ENCODE data around the gene TMEM132C. TPM values are rescaled to one million over a fixed set of nuclear protein-coding genes. Genes with fewer than 3 reads are reported as not detected.

The TMEM132C gene
- total and polyA plus RNA-seq, 2 of the 8 experiments (the other 6 are each of a cell fraction or from before 2014, with no cell fraction given), result 0.23 to 0.76 TPM

GRCh38 chr12:128707488-128707887, 440.5 kb downstream of the TMEM132C start:
- Histone ChIP-seq H3K23me2 (ENCODE audit: low read depth, low read length) (no peaks in the 10 kb centered on the region), H2AK5ac (ENCODE audit: low read depth, low read length) (no peak overlapping the region), H4K5ac (ENCODE audit: insufficient read length, low read depth, low read length) (no peak overlapping the region), H3K27ac (ENCODE audit: low read depth, low read length) (no peak overlapping the region), H4K8ac (ENCODE audit: extremely low read depth, insufficient read depth, low read length) (no peak overlapping the region), H2BK15ac (ENCODE audit: low read length) (no peak overlapping the region), H4K20me1 (replicated peaks in 1 of 2; ENCODE audit: control insufficient read depth in 1 of 2, insufficient read depth in 2 of 2, low read length in 2 of 2) (no peaks in the 10 kb centered on the region), H2BK120ac (replicated peaks; ENCODE audit: low read depth, low read length) (no peak overlapping the region), H3K36me3 (ENCODE audit: control insufficient read depth in 2 of 4, insufficient read depth in 4 of 4, low read length in 3 of 4) (no peaks in the 10 kb centered on the region), H3K79me1 (ENCODE audit: low read depth, low read length) (no peaks in the 10 kb centered on the region), H3K9me3 (ENCODE audit: insufficient read depth in 2 of 2, low read depth in 1 of 2, low read length in 1 of 2) (no peaks in the 10 kb centered on the region), H2BK20ac (ENCODE audit: low read length) (no peak overlapping the region), H2BK5ac (ENCODE audit: low read depth, low read length) (no peak overlapping the region), H3K18ac (ENCODE audit: extremely low read depth, low read length) (no peak overlapping the region), H3K27me3 (replicated peaks in 1 of 4; ENCODE audit: control insufficient read depth in 3 of 4, extremely low read depth in 1 of 4, insufficient read depth in 3 of 4, low read length in 3 of 4) (no peaks in the 10 kb centered on the region), H3K56ac (replicated peaks; ENCODE audit: insufficient read length, low read depth, low read length) (no peak overlapping the region), H2AFZ (ENCODE audit: low read length) (no peak overlapping the region), H3K4ac (replicated peaks; ENCODE audit: insufficient read length, low read depth, low read length) (no peak overlapping the region), H3K14ac (ENCODE audit: insufficient read length) (no peak overlapping the region), H4K91ac (replicated peaks; ENCODE audit: insufficient read length, low read length) (no peak overlapping the region), H3K4me3 (ENCODE audit: extremely low read depth in 1 of 4, insufficient read depth in 2 of 4, low read depth in 3 of 4, low read length in 4 of 4) (no peak overlapping the region), H3K79me2 (ENCODE audit: control insufficient read depth in 1 of 2, insufficient read depth in 2 of 2, low read length in 2 of 2) (no peaks in the 10 kb centered on the region), H3K4me2 (ENCODE audit: insufficient read depth in 1 of 2, low read depth in 2 of 2, low read length in 2 of 2) (no peak overlapping the region), H2BK12ac (ENCODE audit: low read depth, low read length) (no peak overlapping the region), H3K4me1 (replicated peaks in 1 of 4; ENCODE audit: control insufficient read depth in 3 of 4, insufficient read depth in 4 of 4, low read length in 3 of 4) (peaks cover 0 to 2% (median under 1%) of the 10 kb centered on the region in 4 experiments; a peak in 2 of 7 replicates), H3K23ac (ENCODE audit: insufficient read length) (no peak overlapping the region), H3K9ac (replicated peaks in 1 of 4; ENCODE audit: extremely low read depth in 1 of 4, low read depth in 3 of 4, low read length in 3 of 4) (no peak overlapping the region)
- TF ChIP-seq JUN (IDR thresholded peaks at IDR 0.05; ENCODE audit: low read depth, low read length) (no peak), CTCF (IDR thresholded peaks at IDR 0.05; ENCODE audit: control extremely low read depth in 1 of 3, insufficient read depth in 1 of 3, low read depth in 1 of 3, low read length in 3 of 3) (peak; percentile 22 to 43 (median 42); a peak in 3 of 4 replicates), TCF12 (IDR thresholded peaks at IDR 0.05; ENCODE audit: low read depth, low read length) (no peak), SP1 (IDR thresholded peaks at IDR 0.05; ENCODE audit: low read depth, low read length) (no peak), FOSL1 (IDR thresholded peaks at IDR 0.05; ENCODE audit: insufficient read depth, low read depth, low read length) (no peak), ASH2L (IDR thresholded peaks at IDR 0.05; ENCODE audit: low read length) (no peak), NRF1 (IDR thresholded peaks at IDR 0.05; ENCODE audit: low read depth, low read length) (no peak), TAF7 (optimal IDR thresholded peaks at IDR 0.05; ENCODE audit: borderline replicate concordance, low read depth, low read length) (no peak), KDM4A (IDR thresholded peaks at IDR 0.05; ENCODE audit: low read depth, low read length, severe bottlenecking) (no peak), RAD21 (IDR thresholded peaks at IDR 0.05 in 1 of 2, conservative IDR thresholded peaks at IDR 0.05 in 1 of 2; ENCODE audit: low read depth in 2 of 2, low read length in 2 of 2) (peak in 1 of 2 experiments; percentile 24; a peak in 2 of 4 replicates), RXRA (IDR thresholded peaks at IDR 0.05; ENCODE audit: insufficient read depth, low read depth, low read length) (no peak), TAF1 (IDR thresholded peaks at IDR 0.05; ENCODE audit: low read depth, low read length) (no peak)
- DNase-seq (ENCODE audit: low read depth in 1 of 2, low spot score in 2 of 2) (no peak), FAIRE-seq (no peak)
- ChIA-PET POLR2A (ENCODE audit: partially characterized antibody) (no interaction called here), CTCF (ENCODE audit: partially characterized antibody) (interaction anchor here (0.6 to 1.0 kb wide), 2 partner anchors 9 to 1536 kb away, joined by 4 read pairs; no protein-coding TSS in a partner anchor)
- 72% methylated on average over 8 of the region's 8 CpGs; no CpG with 5 or more reads in 1 of the 2 experiments for WGBS, 2 experiments (ENCODE audit: extremely low coverage in 1 of 2, insufficient coverage in 1 of 2, insufficient read length in 1 of 2, insufficient replicate concordance in 2 of 2, low coverage in 1 of 2, low lambda C conversion rate in 2 of 2, missing lambda C conversion rate in 1 of 2)
